Activated T-helper 2 cell treated with anti-CD3 and anti-CD28 coated beads, Interferon-gamma antibody, Interleukin-2, Interleukin-4, amounts not matched to agents 10 μg/mL and 5 μg/mL and 100 μg/mL, durations not matched to agents 14 hours and 24 hours and 36 hours (primary cell): ENCODE data around the gene HAUS8. TPM values are rescaled to one million over a fixed set of nuclear protein-coding genes. Genes with fewer than 3 reads are reported as not detected.
"Not testable (repeated sequence)": the region's sequence is repeated elsewhere in the genome, so short reads cannot be mapped to it uniquely, and the experiment has no call there.

Source experiments
- DNase-seq: peaks from one replicate; pipeline ENCODE4 v3.0.0; 2021; ENCODE audit warnings: low spot score
- H3K27ac Mint-ChIP-seq: one replicate; pipeline ENCODE4 v1.8.0; 2021; ENCODE audit warnings: mixed read lengths
- H3K27me3 Mint-ChIP-seq: one replicate; pipeline ENCODE4 v1.8.0; 2021; ENCODE audit warnings: low read depth, mixed read lengths
- H3K36me3 Mint-ChIP-seq: one replicate; pipeline ENCODE4 v1.8.0; 2021; ENCODE audit warnings: low read depth, mixed read lengths
- H3K4me1 Mint-ChIP-seq: one replicate; pipeline ENCODE4 v1.8.0; 2021; ENCODE audit warnings: low read depth, mixed read lengths
- H3K4me3 Mint-ChIP-seq: one replicate; pipeline ENCODE4 v1.8.0; 2021; ENCODE audit warnings: low read depth, mild to moderate bottlenecking, moderate library complexity, mixed read lengths
- H3K9me3 Mint-ChIP-seq: one replicate; pipeline ENCODE4 v1.8.0; 2021; ENCODE audit warnings: mixed read lengths
- intact Hi-C: fragments of 100-400 bp; cut with micrococcal nuclease; formaldehyde crosslinking; loops from one replicate; pipeline ENCODE4 v1.15.1; 2023
- total RNA-seq: library from RNA; stranded (reverse); gene quantifications from 2 replicates; pipeline ENCODE4 v1.2.3, GENCODE V29; 2022

Gene HAUS8
- total RNA-seq, 1 donor from 2014 or later = 28.8 TPM

- H3K4me3 Mint-ChIP-seq = no peak overlapping the region
- no peaks in the 10 kb centered on the region for H3K4me1 Mint-ChIP-seq
- peaks cover 22% of the 10 kb centered on the region for H3K27me3 Mint-ChIP-seq
- H3K36me3 Mint-ChIP-seq = no peaks in the 10 kb centered on the region
- intact Hi-C loops = no loop called here
- no peak overlapping the region for H3K27ac Mint-ChIP-seq
- no peak for DNase-seq
- H3K9me3 Mint-ChIP-seq = peaks cover 3% of the 10 kb centered on the region
Measured at GRCh38 chr19:17020385-17020784, 54.9 kb downstream of the HAUS8 start.

GRCh38 chr19:17014212-17014861 is 60.9 kb downstream of the HAUS8 start:
- intact Hi-C loops, DNase-seq, H3K27ac Mint-ChIP-seq, H3K4me3 Mint-ChIP-seq, H3K27me3 Mint-ChIP-seq, H3K4me1 Mint-ChIP-seq, H3K9me3 Mint-ChIP-seq, H3K36me3 Mint-ChIP-seq: not testable (repeated sequence)

DNA sequence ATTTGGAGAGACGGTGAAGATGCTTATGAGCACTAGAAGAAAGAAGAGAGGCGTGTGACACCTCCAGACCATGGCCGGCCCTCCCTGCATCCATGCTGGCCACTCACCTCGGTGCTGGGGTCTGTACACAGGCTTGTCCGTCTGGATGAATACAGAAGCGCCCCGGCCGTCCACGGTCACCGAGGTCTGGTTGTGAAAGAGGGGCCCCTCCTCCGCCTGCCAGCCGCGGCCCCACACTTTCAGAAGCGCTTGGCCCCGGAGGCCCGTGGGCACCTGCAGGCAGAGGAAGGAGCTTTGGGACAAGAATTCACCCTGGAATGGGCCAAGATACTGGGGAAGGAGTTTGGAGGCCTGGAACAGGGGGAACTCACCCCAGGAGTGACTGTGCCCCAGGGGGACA is 63.8 kb downstream of the HAUS8 start:
- intact Hi-C loops = no loop called here
- Mint-ChIP-seq H3K9me3 (no peaks in the 10 kb centered on the region), H3K4me1 (no peaks in the 10 kb centered on the region), H3K27me3 (peaks cover 3% of the 10 kb centered on the region), H3K4me3 (no peak overlapping the region), H3K36me3 (no peaks in the 10 kb centered on the region), H3K27ac (no peak overlapping the region)
- DNase-seq = no peak

DNA sequence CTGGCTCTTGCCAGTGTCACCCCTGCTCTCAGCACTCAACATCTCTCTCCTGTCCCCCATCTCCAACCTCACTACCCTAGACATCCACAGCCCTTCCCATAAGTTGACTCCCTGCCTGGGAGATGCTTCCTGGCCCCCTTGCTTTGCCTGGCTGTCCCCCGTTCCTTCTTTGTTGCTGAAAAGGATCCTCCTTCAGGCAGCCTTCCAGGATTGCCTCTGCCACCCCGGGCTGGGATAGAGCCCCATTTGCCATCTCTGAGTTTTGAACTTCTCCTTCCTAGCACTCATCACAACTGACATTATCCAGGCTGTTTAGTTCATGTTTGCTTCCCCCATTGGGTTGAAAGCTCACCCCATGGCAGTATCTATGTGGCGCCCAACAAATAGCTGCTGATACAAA is 68.7 kb downstream of the HAUS8 start:
- Mint-ChIP-seq H3K9me3 (no peaks in the 10 kb centered on the region), H3K36me3 (no peaks in the 10 kb centered on the region)

GRCh38 chr19:17005000-17005399 is 70.3 kb downstream of the HAUS8 start:
- peaks cover 20% of the 10 kb centered on the region for H3K4me1 Mint-ChIP-seq
- H3K36me3 Mint-ChIP-seq = no peaks in the 10 kb centered on the region
- no peaks in the 10 kb centered on the region for H3K9me3 Mint-ChIP-seq
- intact Hi-C loops = no loop called here
- H3K27me3 Mint-ChIP-seq = peaks cover 4% of the 10 kb centered on the region
- no peak overlapping the region for H3K4me3 Mint-ChIP-seq
- H3K27ac Mint-ChIP-seq = no peak overlapping the region
- no peak for DNase-seq

More for the DNA sequence above, 68.7 kb downstream of the HAUS8 start:
- H3K27ac Mint-ChIP-seq = no peak overlapping the region
- intact Hi-C loops = no loop called here
- H3K4me3 Mint-ChIP-seq = no peak overlapping the region
- H3K4me1 Mint-ChIP-seq = peaks cover 10% of the 10 kb centered on the region
- DNase-seq = no peak
- peaks cover 4% of the 10 kb centered on the region for H3K27me3 Mint-ChIP-seq

GRCh38 chr19:17004386-17004785 is 70.9 kb downstream of the HAUS8 start:
- Mint-ChIP-seq H3K36me3 (no peaks in the 10 kb centered on the region), H3K9me3 (no peaks in the 10 kb centered on the region), H3K27me3 (peaks cover 4% of the 10 kb centered on the region), H3K4me3 (no peak overlapping the region), H3K27ac (no peak overlapping the region), H3K4me1 (peaks cover 20% of the 10 kb centered on the region)
- intact Hi-C loops = no loop called here
- DNase-seq = no peak

DNA sequence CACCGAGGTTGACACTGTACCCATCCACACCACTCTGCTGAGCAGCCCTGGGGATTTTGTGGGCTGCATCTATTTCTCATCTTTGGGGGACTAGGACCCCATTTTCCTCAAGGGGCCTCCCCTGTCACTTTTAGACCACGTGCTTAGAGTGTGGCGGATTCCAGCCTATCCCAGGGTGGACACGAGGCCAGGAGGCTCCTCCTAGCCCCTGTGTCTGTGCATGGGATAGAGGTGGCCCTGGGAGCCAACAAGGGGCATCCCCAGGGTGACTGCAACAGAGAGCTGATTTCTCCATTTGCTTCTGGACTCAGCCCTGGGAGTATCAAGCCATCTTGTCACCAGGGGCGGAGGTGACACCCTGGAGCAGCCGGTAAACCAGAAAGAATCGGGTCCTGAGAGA is 72.8 kb downstream of the HAUS8 start:
- no peak overlapping the region for H3K4me3 Mint-ChIP-seq
- DNase-seq = no peak
- peaks cover 4% of the 10 kb centered on the region for H3K27me3 Mint-ChIP-seq
- H3K36me3 Mint-ChIP-seq = no peaks in the 10 kb centered on the region
- intact Hi-C loops = no loop called here
- H3K9me3 Mint-ChIP-seq = peaks cover 7% of the 10 kb centered on the region
- no peak overlapping the region for H3K27ac Mint-ChIP-seq
- peaks cover 20% of the 10 kb centered on the region for H3K4me1 Mint-ChIP-seq

- intact Hi-C loops = no loop called here
- Mint-ChIP-seq H3K27me3 (peaks cover 3% of the 10 kb centered on the region), H3K4me3 (peak overlapping the region; percentile 51), H3K27ac (peak overlapping the region; percentile 74), H3K9me3 (peaks cover 7% of the 10 kb centered on the region), H3K4me1 (peaks cover 20% of the 10 kb centered on the region), H3K36me3 (no peaks in the 10 kb centered on the region)
- peak; percentile 89 for DNase-seq
Measured at GRCh38 chr19:17001603-17002183, 73.6 kb downstream of the HAUS8 start.

Other genes with a start within 250 kb of the HAUS8 start
- 40.3 and 40.5 TPM in 2 replicates for gene SIN3B, start 246.1 kb downstream of the HAUS8 start, total RNA-seq
- not detected in 2 replicates for gene F2RL3, start 186.5 kb downstream of the HAUS8 start, total RNA-seq
- 0.27 and 0.44 TPM in 2 replicates for gene CPAMD8, start 48.6 kb downstream of the HAUS8 start, total RNA-seq
- 143 TPM in 2 replicates for gene MYO9B, start 325 bp upstream of the HAUS8 start, total RNA-seq
- 26.4 and 27.2 TPM in 2 replicates for gene USE1, start 139.9 kb upstream of the HAUS8 start, total RNA-seq
- 20.7 and 22.0 TPM in 2 replicates for gene OCEL1, start 150.8 kb upstream of the HAUS8 start, total RNA-seq
- gene NR2F6, start 170.5 kb upstream of the HAUS8 start, total RNA-seq = 13.2 and 13.4 TPM in 2 replicates
- gene USHBP1, start 189.3 kb upstream of the HAUS8 start, total RNA-seq = 0.07 TPM in 1 of 2 replicates, not detected in the other
- 122 and 123 TPM in 2 replicates for gene BABAM1, start 192.0 kb upstream of the HAUS8 start, total RNA-seq
- gene ANKLE1, start 206.4 kb upstream of the HAUS8 start, total RNA-seq = 19.8 and 20.4 TPM in 2 replicates
- gene ABHD8, start 228.0 kb upstream of the HAUS8 start, total RNA-seq = 9.9 and 10.9 TPM in 2 replicates
- 92.0 and 95.7 TPM in 2 replicates for gene MRPL34, start 230.4 kb upstream of the HAUS8 start, total RNA-seq
- 37.1 and 39.2 TPM in 2 replicates for gene DDA1, start 234.1 kb upstream of the HAUS8 start, total RNA-seq